ENCODE data around the gene DAB2. TPM values are rescaled to one million over a fixed set of nuclear protein-coding genes. Genes with fewer than 3 reads are reported as not detected.

The DAB2 gene
- total RNA-seq, 1 experiment from 2014 or later: 30.1 TPM

DNA sequence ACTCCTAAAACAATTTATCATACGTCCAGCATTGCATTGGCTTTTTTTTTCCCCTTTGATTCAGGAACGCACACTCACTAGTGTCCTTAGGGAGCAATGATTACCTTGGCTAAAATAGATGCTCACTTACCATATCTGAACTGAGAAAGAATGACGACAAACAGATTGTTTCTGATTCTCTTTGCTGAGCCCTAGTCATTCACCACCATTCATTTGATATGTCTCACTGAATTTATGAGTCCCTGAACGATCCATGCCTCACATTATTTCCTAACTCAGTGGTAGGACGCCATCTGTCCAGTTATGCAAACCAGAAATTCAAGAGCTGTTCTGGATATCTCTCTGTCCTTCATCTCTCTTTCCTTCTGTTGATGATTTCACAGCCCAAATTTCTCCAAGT is 39.3 kb upstream of the DAB2 start:
- intact Hi-C loops (cut with micrococcal nuclease; ENCODE audit: unreplicated experiment): no loop called here
- POLR2A ChIA-PET (ENCODE audit: low non-redundant PET): no interaction called here

DNA sequence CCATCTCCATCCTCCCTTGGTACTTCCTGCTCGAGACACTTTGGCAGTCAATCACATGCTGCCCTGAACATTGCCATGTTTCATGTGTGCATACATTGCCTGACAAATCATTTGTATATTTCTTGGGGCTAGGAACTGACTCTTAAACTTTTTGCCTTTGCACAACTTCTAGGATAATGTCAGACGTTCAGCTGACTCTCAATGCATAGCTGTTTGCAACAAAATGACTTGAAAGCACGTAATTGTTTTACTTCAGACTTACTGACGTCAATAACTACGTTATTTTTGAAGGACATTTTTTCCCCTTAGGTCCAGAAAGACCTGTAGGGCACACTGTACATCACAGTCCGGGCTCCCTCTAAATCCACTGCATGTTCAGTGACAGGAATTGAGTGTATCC is 37.4 kb upstream of the DAB2 start:
- no peak overlapping the region for H3K4me3 ChIP-seq (ENCODE audit: low read depth, low read length, poor library complexity, severe bottlenecking)
- POLR2A ChIA-PET (ENCODE audit: low non-redundant PET): no interaction called here
- no peaks in the 10 kb centered on the region for H3K36me3 ChIP-seq (ENCODE audit: insufficient read depth, low read length, poor library complexity, severe bottlenecking)
- intact Hi-C loops (cut with micrococcal nuclease; ENCODE audit: unreplicated experiment): no loop called here
- no peak overlapping the region for H3K27ac ChIP-seq (ENCODE audit: low read depth, low read length, poor library complexity, severe bottlenecking)
- H3K4me1 ChIP-seq (ENCODE audit: insufficient read depth, low read length, poor library complexity, severe bottlenecking): no peaks in the 10 kb centered on the region
- H3K9me3 ChIP-seq (ENCODE audit: low read depth, low read length, poor library complexity, severe bottlenecking): no peaks in the 10 kb centered on the region
- no peak for DNase-seq (ENCODE audit: low spot score)
- H3K27me3 ChIP-seq (replicated peaks; ENCODE audit: insufficient read depth, low read depth, low read length, poor library complexity): no peaks in the 10 kb centered on the region
- BruUV-seq (replicated peaks): no TSS peak
- TF ChIP-seq EZH2 (IDR thresholded peaks at IDR 0.05; ENCODE audit: borderline replicate concordance, low read depth, low read length, poor library complexity, severe bottlenecking): no peak
- TF ChIP-seq, protein P1, sequence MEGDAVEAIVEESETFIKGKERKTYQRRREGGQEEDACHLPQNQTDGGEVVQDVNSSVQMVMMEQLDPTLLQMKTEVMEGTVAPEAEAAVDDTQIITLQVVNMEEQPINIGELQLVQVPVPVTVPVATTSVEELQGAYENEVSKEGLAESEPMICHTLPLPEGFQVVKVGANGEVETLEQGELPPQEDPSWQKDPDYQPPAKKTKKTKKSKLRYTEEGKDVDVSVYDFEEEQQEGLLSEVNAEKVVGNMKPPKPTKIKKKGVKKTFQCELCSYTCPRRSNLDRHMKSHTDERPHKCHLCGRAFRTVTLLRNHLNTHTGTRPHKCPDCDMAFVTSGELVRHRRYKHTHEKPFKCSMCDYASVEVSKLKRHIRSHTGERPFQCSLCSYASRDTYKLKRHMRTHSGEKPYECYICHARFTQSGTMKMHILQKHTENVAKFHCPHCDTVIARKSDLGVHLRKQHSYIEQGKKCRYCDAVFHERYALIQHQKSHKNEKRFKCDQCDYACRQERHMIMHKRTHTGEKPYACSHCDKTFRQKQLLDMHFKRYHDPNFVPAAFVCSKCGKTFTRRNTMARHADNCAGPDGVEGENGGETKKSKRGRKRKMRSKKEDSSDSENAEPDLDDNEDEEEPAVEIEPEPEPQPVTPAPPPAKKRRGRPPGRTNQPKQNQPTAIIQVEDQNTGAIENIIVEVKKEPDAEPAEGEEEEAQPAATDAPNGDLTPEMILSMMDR (conservative IDR thresholded peaks at IDR 0.05; ENCODE audit: low read depth, low read length): no peak
- CTCF ChIA-PET: no interaction called here

More for the DNA sequence above, 39.3 kb upstream of the DAB2 start:
- no peaks in the 10 kb centered on the region for H3K27me3 ChIP-seq (replicated peaks; ENCODE audit: insufficient read depth, low read depth, low read length, poor library complexity)
- H3K9me3 ChIP-seq (ENCODE audit: low read depth, low read length, poor library complexity, severe bottlenecking): no peaks in the 10 kb centered on the region
- H3K4me1 ChIP-seq (ENCODE audit: insufficient read depth, low read length, poor library complexity, severe bottlenecking): no peaks in the 10 kb centered on the region
- no peak overlapping the region for H3K4me3 ChIP-seq (ENCODE audit: low read depth, low read length, poor library complexity, severe bottlenecking)
- H3K36me3 ChIP-seq (ENCODE audit: insufficient read depth, low read length, poor library complexity, severe bottlenecking): no peaks in the 10 kb centered on the region
- CTCF ChIA-PET: no interaction called here
- H3K27ac ChIP-seq (ENCODE audit: low read depth, low read length, poor library complexity, severe bottlenecking): no peak overlapping the region
- no peak for DNase-seq (ENCODE audit: low spot score)
- TF ChIP-seq, protein P1 (conservative IDR thresholded peaks at IDR 0.05; ENCODE audit: low read depth, low read length): no peak
- TF ChIP-seq EZH2 (IDR thresholded peaks at IDR 0.05; ENCODE audit: borderline replicate concordance, low read depth, low read length, poor library complexity, severe bottlenecking): no peak
- no TSS peak for BruUV-seq (replicated peaks)

DNA sequence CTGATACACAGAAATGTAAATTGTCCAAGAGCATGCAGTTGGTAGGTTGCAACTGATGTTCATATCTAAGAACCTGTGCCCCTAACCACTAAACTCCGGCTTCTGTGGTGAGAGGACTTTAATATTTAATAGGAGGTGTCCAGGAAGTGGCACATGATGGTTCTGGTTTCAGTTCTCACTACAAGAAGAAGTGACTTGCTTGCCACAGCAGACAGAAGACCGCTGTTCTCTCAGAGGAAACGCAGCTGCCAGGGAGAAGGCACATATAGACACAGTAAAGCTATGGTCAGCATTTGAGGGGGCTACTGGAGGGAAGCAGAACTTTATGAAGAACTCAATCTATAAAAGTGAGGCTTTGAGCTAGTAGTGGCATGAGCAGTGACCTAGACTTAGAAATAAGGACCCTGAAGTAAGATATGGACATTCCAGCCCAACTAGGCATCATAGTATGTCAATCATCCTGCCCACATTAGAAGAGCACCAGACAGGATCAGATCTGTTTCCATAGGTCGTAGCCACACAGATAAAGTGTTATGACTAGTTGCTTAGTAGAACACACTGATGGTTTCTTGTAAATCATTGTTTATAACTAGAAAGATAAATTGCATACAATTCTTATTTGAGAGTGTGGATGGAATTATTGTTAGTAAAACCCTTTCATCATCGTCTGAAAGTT is 36.4 kb upstream of the DAB2 start:
- no peak for TF ChIP-seq EZH2 (IDR thresholded peaks at IDR 0.05; ENCODE audit: borderline replicate concordance, low read depth, low read length, poor library complexity, severe bottlenecking)
- TF ChIP-seq, protein P1 (conservative IDR thresholded peaks at IDR 0.05; ENCODE audit: low read depth, low read length): no peak
- Histone ChIP-seq H3K27ac (ENCODE audit: low read depth, low read length, poor library complexity, severe bottlenecking) (no peak overlapping the region), H3K4me1 (ENCODE audit: insufficient read depth, low read length, poor library complexity, severe bottlenecking) (no peaks in the 10 kb centered on the region), H3K27me3 (replicated peaks; ENCODE audit: insufficient read depth, low read depth, low read length, poor library complexity) (no peaks in the 10 kb centered on the region), H3K4me3 (ENCODE audit: low read depth, low read length, poor library complexity, severe bottlenecking) (no peak overlapping the region), H3K36me3 (ENCODE audit: insufficient read depth, low read length, poor library complexity, severe bottlenecking) (no peaks in the 10 kb centered on the region), H3K9me3 (ENCODE audit: low read depth, low read length, poor library complexity, severe bottlenecking) (no peaks in the 10 kb centered on the region)
- intact Hi-C loops (cut with micrococcal nuclease; ENCODE audit: unreplicated experiment): no loop called here
- no TSS peak for BruUV-seq (replicated peaks)
- POLR2A ChIA-PET (ENCODE audit: low non-redundant PET): no interaction called here
- no peak for DNase-seq (ENCODE audit: low spot score)
- CTCF ChIA-PET: no interaction called here
